OCI-LY1 (cell line): ENCODE results near the gene DCDC1.

Source experiments
- CTCF ChIP-seq: fragments of 200-600 bp; sonication (generic), shearing (Covaris generic); IDR thresholded peaks from 2 replicates; pipeline ENCODE4 v1.5.1; 2017; ENCODE audit warnings: mild to moderate bottlenecking, antibody characterized with exemption, low read length, moderate library complexity, mixed read lengths
- EZH2 ChIP-seq: fragments of 200-600 bp; sonication (generic), shearing (Covaris generic); IDR thresholded peaks from 2 replicates; pipeline ENCODE4 v1.8.0; 2017; ENCODE audit warnings: borderline replicate concordance, mixed run types, mild to moderate bottlenecking, antibody characterized with exemption, low read length, moderate library complexity, mixed read lengths

- no peak for TF ChIP-seq CTCF
- no peak for TF ChIP-seq EZH2
These were observed 347.5 kb downstream of the DCDC1 start for GRCh38 chr11:31022080-31022479.
